Retinal pigment epithelial cell (primary cell): ENCODE measurements around the gene RPL3.

Experiments used
- DNase-seq: peaks from one replicate; pipeline ENCODE4 v3.0.0-alpha.2; 2010; ENCODE audit warnings: low read depth
- H3K4me3 ChIP-seq: 2 replicates; pipeline ENCODE4 v1.5.1; 2011; ENCODE audit warnings: mild to moderate bottlenecking, low read length, control low read depth, moderate library complexity
- TF ChIP-seq, protein P1 (sequence below): conservative IDR thresholded peaks from 2 replicates; pipeline ENCODE4 v1.5.1; 2011; ENCODE audit warnings: low read depth, low read length, control low read depth, inconsistent platforms

The RPL3 gene

DNA sequence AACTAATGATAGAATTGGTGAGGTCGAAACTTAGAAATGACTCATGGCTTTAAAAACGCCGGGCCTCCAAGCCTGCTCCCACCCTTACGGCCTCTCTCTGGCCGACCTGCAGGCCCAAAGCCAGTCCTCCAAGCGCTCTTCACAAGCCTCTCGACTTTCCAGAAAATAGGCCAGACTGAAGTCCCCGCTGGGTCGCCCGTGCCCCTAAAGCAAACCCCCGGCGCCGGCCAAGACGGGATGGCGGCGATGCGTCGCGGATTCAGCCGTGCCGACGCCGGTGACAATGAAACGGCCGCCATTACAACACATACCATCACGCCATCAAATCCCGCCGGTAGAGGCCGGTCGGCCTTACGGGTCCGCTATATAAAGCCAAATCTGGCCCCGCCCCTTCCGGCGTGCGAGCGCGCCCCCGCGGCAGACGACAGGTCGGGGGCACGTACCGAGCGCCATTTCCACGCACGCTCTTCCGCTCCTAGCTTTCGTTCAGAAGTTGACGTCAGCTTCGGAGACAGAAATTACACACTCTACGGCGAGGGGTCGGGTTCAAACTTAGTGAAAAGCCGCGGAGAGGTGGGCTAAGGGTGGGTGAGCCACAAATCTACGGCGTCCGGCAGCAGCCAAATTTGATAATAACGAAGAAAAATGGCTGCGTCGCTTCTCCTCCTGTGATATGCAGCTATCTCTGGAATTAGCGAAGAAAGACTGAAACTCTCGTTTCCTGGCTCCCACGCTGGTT lies at the start of gene RPL3:
Gene RPL3, minus strand, starts transcription at position 340 of the 739 bp plus-strand sequence. Its CDS starts 26 bp downstream, at position 314.
- TF ChIP-seq, protein P1, sequence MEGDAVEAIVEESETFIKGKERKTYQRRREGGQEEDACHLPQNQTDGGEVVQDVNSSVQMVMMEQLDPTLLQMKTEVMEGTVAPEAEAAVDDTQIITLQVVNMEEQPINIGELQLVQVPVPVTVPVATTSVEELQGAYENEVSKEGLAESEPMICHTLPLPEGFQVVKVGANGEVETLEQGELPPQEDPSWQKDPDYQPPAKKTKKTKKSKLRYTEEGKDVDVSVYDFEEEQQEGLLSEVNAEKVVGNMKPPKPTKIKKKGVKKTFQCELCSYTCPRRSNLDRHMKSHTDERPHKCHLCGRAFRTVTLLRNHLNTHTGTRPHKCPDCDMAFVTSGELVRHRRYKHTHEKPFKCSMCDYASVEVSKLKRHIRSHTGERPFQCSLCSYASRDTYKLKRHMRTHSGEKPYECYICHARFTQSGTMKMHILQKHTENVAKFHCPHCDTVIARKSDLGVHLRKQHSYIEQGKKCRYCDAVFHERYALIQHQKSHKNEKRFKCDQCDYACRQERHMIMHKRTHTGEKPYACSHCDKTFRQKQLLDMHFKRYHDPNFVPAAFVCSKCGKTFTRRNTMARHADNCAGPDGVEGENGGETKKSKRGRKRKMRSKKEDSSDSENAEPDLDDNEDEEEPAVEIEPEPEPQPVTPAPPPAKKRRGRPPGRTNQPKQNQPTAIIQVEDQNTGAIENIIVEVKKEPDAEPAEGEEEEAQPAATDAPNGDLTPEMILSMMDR, result no peak
- DNase-seq, result peak; percentile 95
- peak within 1 kb of the TSS; percentile 98 for H3K4me3 ChIP-seq

DNA sequence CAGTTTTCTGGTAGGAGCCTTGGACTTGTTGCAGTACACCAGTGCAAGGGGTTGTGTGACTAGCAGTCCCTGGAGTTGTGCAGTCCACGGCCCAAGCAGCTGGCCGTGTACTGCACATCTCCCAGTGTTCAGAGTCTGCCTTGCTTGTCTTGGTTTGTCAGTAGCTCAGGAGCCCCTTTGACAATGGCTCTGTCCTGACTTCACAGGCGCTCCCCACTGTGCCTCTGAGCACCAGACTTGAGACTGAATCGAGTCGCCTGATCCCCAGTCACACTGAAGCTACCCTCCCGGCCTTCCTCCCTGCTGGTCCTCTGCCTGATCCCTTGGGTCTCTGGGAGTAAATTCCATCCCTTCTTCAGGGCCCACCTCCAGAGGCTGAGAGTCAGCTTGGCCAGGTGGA lies 49.8 kb upstream of the RPL3 start:
- no peak overlapping the region for H3K4me3 ChIP-seq
- no peak for DNase-seq
- TF ChIP-seq, protein P1, result no peak

DNA sequence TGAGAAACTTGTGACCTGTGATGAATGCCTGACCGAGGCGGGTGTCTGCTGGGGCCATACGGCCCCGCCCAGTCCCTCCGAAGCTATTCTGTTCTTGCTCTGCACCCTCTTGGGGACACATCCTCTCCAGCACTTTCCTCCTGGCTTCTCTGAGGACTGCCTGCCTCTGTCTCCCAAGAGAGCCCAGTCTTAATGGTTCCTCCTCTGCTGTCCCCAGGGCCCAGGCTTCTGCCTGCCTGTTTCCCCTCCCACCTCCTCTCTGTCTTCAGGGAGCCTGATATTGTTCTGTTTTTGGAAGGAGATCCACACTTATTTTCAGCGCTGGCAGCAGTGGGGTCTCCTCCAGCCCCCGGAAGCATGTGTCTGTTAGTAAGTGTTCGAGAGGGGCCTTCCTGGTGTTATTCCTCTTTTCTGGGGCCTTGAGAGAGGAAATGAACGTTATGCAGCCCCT lies 49.1 kb upstream of the RPL3 start:
- no peak for DNase-seq
- TF ChIP-seq, protein P1, result no peak
- H3K4me3 ChIP-seq, result no peak overlapping the region

DNA sequence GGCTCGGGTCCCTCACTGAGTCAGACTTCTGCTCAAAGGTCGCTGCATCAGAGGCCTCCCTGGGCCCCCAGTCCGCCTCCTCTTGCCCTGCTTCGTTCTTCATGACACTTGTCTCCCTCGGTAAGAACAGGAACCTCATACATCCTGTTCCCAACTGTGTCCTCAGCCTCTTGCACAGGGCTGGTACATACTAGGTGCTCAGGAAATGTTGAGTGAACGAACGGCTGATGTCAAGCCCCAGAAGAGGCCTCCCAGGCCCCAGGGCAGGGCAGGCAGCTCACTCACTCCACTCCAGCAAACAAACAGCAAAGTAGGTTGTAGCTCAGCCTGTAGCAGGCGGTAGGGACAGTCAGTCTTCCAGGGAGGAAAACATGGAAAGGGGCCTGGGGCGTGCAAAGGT lies 47.6 kb upstream of the RPL3 start:
- DNase-seq, result no peak
- H3K4me3 ChIP-seq, result no peak overlapping the region
- TF ChIP-seq, protein P1, result no peak

DNA sequence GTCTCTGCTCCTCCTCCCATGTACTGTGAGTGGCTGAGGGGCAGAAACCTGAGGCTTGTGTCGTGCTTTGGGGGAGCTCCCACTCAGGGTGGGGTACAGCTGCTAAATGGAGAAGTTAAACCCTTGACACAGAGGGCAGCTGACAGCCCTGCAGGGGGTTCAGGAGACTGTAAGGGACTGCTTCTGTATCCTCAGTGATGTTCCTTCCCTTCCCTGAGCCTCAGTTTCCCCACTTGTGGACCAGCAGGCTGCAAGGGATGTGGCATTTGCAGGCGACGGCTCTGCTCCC lies 46.0 kb upstream of the RPL3 start:
- no peak overlapping the region for H3K4me3 ChIP-seq
- DNase-seq, result no peak
- TF ChIP-seq, protein P1, result no peak

DNA sequence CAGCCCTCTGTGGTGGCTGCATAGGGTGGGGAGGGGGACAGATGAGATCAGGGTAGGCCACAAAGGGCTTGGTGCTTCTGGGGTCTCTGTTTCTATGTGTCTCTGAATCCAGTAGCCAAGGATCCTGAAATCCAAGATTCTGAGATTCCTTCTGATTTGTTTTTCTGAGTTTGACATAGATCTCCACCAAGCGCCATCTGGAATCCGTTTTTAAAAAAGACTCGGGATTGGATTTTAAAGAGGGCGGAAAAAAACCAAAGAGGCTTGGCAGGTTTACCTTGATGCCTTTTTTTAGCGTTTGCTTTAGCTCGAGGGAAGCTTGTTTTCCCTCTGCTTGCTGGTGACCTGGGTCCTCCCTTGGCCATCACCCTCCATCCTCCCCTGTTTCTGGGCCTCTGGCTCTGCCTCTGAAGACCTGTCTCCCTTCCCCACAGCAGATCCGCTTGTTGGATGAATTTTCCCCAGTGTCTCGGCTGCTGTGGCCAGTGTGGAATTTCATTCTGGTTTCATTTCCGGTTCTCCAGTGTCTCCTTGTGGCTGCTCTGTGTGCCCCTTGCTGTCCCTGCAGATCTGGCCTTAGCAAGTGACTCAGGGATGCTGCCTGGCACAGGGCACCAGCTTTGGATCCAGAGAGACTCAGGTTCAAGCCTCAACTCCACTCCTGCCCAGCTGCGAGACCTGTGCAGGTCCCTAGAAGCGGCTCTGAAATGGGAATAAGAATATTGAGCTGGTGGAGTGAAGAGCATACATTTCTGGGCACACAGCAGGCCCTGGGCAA lies 45.5 kb upstream of the RPL3 start:
- DNase-seq, result no peak
- TF ChIP-seq, protein P1, result no peak
- no peak overlapping the region for H3K4me3 ChIP-seq
